Measurements from ENCODE around the gene EFCAB6. TPM values are rescaled to one million over a fixed set of nuclear protein-coding genes. Genes with fewer than 3 reads are reported as not detected.

The EFCAB6 gene
- polyA plus RNA-seq, 2 of the 4 experiments (the other 2 are of a cell fraction), result 0.46 to 1.2 TPM

- ChIA-PET CTCF (interaction anchor here (0.6 kb wide), 1 partner anchor 50 kb away, joined by 3 read pairs; no protein-coding TSS in a partner anchor), POLR2A (no interaction called here)
- H3K4me2 ChIP-seq, result no peak overlapping the region
- no peaks in the 10 kb centered on the region for H3K9me3 ChIP-seq
- H3K4me1 ChIP-seq, result no peaks in the 10 kb centered on the region
- WGBS (ENCODE audit: missing lambda C conversion rate), result 43% methylated on average over 9 of the region's 12 CpGs
- TF ChIP-seq HOXA7 (CRISPR knock-in tag; IDR thresholded peaks at IDR 0.05), result no peak
- TF ChIP-seq NFE2L2 (conservative IDR thresholded peaks at IDR 0.05; ENCODE audit: low read length), result no peak
- TF ChIP-seq, protein P1, sequence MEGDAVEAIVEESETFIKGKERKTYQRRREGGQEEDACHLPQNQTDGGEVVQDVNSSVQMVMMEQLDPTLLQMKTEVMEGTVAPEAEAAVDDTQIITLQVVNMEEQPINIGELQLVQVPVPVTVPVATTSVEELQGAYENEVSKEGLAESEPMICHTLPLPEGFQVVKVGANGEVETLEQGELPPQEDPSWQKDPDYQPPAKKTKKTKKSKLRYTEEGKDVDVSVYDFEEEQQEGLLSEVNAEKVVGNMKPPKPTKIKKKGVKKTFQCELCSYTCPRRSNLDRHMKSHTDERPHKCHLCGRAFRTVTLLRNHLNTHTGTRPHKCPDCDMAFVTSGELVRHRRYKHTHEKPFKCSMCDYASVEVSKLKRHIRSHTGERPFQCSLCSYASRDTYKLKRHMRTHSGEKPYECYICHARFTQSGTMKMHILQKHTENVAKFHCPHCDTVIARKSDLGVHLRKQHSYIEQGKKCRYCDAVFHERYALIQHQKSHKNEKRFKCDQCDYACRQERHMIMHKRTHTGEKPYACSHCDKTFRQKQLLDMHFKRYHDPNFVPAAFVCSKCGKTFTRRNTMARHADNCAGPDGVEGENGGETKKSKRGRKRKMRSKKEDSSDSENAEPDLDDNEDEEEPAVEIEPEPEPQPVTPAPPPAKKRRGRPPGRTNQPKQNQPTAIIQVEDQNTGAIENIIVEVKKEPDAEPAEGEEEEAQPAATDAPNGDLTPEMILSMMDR (IDR thresholded peaks at IDR 0.05), result no peak
- no peak for TF ChIP-seq FOSB (CRISPR knock-in tag; IDR thresholded peaks at IDR 0.05)
- TF ChIP-seq SMC3 (IDR thresholded peaks at IDR 0.05), result no peak
- TF ChIP-seq MAFK (IDR thresholded peaks at IDR 0.05; ENCODE audit: partially characterized antibody), result no peak
- TF ChIP-seq FOXS1 (CRISPR knock-in tag; IDR thresholded peaks at IDR 0.05), result no peak
- no peak for TF ChIP-seq ATOH8 (CRISPR knock-in tag; IDR thresholded peaks at IDR 0.05; ENCODE audit: low read depth)
- ATAC-seq (no peak), FAIRE-seq (no peak), DNase-seq (ENCODE audit: low read depth in 1 of 2, low spot score in 1 of 2) (no peak)
- H3K27ac ChIP-seq, result no peak overlapping the region
- H3K4me3 ChIP-seq, result no peak overlapping the region
Measured at GRCh38 chr22:43543522-43544288, 268.4 kb downstream of the EFCAB6 start.

DNA sequence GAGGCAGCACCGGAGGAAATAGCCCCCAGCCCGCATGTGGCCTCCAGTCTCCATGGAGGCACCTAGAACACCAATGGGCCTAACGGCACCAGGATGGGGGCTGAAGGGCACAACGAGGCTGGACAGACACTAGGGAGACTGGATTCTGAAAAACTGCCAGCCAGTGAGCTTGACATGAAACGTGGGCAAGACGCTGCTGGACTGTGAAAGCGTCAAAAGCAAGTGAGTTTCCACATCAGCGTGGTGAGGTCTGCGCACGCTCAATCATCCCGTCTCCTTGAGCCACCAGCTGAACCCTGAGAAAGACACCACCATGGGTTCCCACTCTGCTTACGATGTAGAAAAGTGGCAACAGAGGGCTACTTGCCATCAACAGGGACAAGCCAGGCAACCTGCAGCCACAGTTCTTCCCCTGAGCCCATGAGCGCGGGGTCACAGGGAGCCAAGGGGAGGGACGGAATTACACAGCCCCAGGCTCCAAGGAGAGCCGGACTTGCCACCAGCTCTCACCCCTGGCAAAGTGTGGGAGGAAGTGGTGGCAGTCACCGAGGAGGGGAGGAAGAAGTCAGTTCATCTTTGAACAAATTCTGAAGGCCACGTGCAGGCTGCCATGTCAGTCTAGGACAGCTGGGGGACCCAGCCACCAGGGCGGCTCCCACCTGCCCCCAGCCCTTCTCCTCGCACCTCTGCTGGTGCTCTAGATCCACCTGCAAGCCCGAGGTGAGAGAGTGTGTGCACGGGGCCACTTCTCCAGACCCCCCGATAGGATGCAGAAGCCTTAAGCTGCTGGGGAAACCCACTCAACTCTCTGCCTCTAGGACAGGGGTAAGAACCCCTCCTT, 269.2 kb downstream of the EFCAB6 start:
- no peak for TF ChIP-seq HEYL (CRISPR knock-in tag; IDR thresholded peaks at IDR 0.05)
- TF ChIP-seq HES2 (IDR thresholded peaks at IDR 0.05), result no peak
- no peak for TF ChIP-seq TFCP2L1 (CRISPR knock-in tag; IDR thresholded peaks at IDR 0.05)
- TF ChIP-seq, protein P2, sequence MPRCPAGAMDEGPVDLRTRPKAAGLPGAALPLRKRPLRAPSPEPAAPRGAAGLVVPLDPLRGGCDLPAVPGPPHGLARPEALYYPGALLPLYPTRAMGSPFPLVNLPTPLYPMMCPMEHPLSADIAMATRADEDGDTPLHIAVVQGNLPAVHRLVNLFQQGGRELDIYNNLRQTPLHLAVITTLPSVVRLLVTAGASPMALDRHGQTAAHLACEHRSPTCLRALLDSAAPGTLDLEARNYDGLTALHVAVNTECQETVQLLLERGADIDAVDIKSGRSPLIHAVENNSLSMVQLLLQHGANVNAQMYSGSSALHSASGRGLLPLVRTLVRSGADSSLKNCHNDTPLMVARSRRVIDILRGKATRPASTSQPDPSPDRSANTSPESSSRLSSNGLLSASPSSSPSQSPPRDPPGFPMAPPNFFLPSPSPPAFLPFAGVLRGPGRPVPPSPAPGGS (IDR thresholded peaks at IDR 0.05), result no peak
- TF ChIP-seq ZC3H11A (IDR thresholded peaks at IDR 0.05), result no peak
- no peak for TF ChIP-seq CBX8 (IDR thresholded peaks at IDR 0.05)
- TF ChIP-seq POLR2A (IDR thresholded peaks at IDR 0.05; ENCODE audit: low read length), result no peak
- no peak for TF ChIP-seq CBX2 (IDR thresholded peaks at IDR 0.05; ENCODE audit: borderline replicate concordance, low read depth)
- TF ChIP-seq ESRRA (IDR thresholded peaks at IDR 0.05; ENCODE audit: borderline replicate concordance, low read length), result no peak
- TF ChIP-seq PHF8 (IDR thresholded peaks at IDR 0.05; ENCODE audit: borderline replicate concordance, low read depth), result no peak
- no peak for TF ChIP-seq KDM1A (IDR thresholded peaks at IDR 0.05; ENCODE audit: low read depth)
- no peak for TF ChIP-seq USF2 (IDR thresholded peaks at IDR 0.05)
- TF ChIP-seq RCOR1 (IDR thresholded peaks at IDR 0.05; ENCODE audit: low read depth, low read length), result no peak
- TF ChIP-seq MAZ (IDR thresholded peaks at IDR 0.05; ENCODE audit: borderline replicate concordance, low read depth, low read length), result no peak
- no peak for TF ChIP-seq MAX (IDR thresholded peaks at IDR 0.05)
- no peak for TF ChIP-seq RNF2 (IDR thresholded peaks at IDR 0.05; ENCODE audit: borderline replicate concordance, low read depth)
- 55% methylated on average over 19 of the region's 23 CpGs for WGBS (ENCODE audit: missing lambda C conversion rate)
- FAIRE-seq (no peak), ATAC-seq (no peak), DNase-seq (ENCODE audit: low read depth in 1 of 2, low spot score in 1 of 2) (no peak)
- H3K4me2 ChIP-seq, result no peak overlapping the region
- H3K9me3 ChIP-seq, result no peaks in the 10 kb centered on the region
- POLR2A ChIA-PET, result no interaction called here
- CTCF ChIA-PET, result no interaction called here
- H3K4me1 ChIP-seq, result no peaks in the 10 kb centered on the region
- no peak overlapping the region for H3K4me3 ChIP-seq
- H3K27ac ChIP-seq, result no peak overlapping the region
